Measurements from ENCODE around the gene LSM4.

GRCh38 chr19:18282021-18282787 lies 40.7 kb downstream of the LSM4 start:
- TF ChIP-seq, protein P1, sequence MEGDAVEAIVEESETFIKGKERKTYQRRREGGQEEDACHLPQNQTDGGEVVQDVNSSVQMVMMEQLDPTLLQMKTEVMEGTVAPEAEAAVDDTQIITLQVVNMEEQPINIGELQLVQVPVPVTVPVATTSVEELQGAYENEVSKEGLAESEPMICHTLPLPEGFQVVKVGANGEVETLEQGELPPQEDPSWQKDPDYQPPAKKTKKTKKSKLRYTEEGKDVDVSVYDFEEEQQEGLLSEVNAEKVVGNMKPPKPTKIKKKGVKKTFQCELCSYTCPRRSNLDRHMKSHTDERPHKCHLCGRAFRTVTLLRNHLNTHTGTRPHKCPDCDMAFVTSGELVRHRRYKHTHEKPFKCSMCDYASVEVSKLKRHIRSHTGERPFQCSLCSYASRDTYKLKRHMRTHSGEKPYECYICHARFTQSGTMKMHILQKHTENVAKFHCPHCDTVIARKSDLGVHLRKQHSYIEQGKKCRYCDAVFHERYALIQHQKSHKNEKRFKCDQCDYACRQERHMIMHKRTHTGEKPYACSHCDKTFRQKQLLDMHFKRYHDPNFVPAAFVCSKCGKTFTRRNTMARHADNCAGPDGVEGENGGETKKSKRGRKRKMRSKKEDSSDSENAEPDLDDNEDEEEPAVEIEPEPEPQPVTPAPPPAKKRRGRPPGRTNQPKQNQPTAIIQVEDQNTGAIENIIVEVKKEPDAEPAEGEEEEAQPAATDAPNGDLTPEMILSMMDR (conservative IDR thresholded peaks at IDR 0.05 in 1 of 2, IDR thresholded peaks at IDR 0.05 in 1 of 2; ENCODE audit: low read depth in 1 of 2, low read length in 2 of 2), result peak; percentile 5 to 15
- no peak for TF ChIP-seq EZH2 (IDR thresholded peaks at IDR 0.05; ENCODE audit: low read length, missing control alignments)

Data from fibroblast of lung (primary cell).